Neuron (in vitro differentiated cells): ENCODE measurements around the gene ALK.

Experiments
- H2AFZ ChIP-seq: one replicate; pipeline ENCODE4 v1.6.1; 2013; ENCODE audit warnings: low read depth, mild to moderate bottlenecking, inconsistent platforms, low read length, moderate library complexity
- H3K27me3 ChIP-seq: one replicate; pipeline ENCODE4 v1.6.1; 2013; ENCODE audit warnings: low read length; ENCODE audit not compliant: insufficient read depth
- H3K36me3 ChIP-seq: one replicate; pipeline ENCODE4 v1.6.1; 2013; ENCODE audit warnings: low read length; ENCODE audit not compliant: insufficient read depth
- H3K4me1 ChIP-seq: one replicate; pipeline ENCODE4 v1.6.1; 2013; ENCODE audit warnings: low read length; ENCODE audit not compliant: insufficient read depth
- H3K4me3 ChIP-seq: 2 replicates; pipeline ENCODE4 v1.5.1; 2013; ENCODE audit warnings: mild to moderate bottlenecking, low read length, moderate library complexity
- H3K9me3 ChIP-seq: one replicate; pipeline ENCODE4 v1.6.1; 2013; ENCODE audit warnings: low read length

The ALK gene

DNA sequence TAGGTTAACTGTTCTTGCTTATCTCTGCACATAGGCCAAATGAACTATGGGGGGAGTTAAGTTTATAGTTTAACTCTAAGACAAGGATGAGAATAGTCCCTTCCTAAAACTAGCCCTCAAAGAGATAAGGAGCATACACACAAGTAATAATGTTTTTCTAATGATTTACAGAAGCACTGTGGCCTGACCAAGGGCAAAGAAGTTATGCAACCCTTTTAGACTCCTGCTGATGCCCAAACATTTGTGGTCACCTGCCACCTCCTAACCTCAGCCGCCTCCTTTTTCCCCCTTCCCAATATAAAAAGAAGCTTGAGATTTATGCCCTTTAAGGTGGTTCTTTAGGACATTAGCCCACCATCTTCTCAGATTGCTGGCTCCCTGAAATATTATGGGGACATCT lies 357.7 kb downstream of the ALK start:
- Histone ChIP-seq H2AFZ (no peak overlapping the region), H3K27me3 (no peaks in the 10 kb centered on the region), H3K4me1 (peaks cover 7% of the 10 kb centered on the region), H3K4me3 (no peak overlapping the region), H3K36me3 (no peaks in the 10 kb centered on the region), H3K9me3 (no peaks in the 10 kb centered on the region)

DNA sequence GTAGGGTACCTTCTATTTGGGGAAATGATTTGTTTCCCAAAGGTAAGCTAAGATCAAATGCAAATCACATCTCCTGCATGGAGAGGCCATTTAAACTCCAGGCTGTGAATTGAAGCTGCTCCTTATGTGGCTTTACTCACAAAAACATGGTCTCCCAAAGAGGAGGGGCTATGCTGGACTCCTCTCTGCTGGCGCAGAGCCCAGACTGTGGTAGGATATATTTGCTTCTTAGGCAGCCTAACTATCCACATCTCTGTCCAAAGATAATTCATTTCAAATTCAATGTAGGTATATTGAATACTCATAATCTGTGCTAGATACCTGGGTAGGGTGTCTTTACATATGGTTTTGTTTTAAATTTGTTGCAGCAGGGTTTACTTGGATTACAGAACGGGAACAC lies 358.5 kb downstream of the ALK start:
- no peaks in the 10 kb centered on the region for H3K36me3 ChIP-seq
- no peaks in the 10 kb centered on the region for H3K27me3 ChIP-seq
- no peaks in the 10 kb centered on the region for H3K9me3 ChIP-seq
- no peak overlapping the region for H2AFZ ChIP-seq
- no peak overlapping the region for H3K4me3 ChIP-seq
- peaks cover under 1% of the 10 kb centered on the region for H3K4me1 ChIP-seq

DNA sequence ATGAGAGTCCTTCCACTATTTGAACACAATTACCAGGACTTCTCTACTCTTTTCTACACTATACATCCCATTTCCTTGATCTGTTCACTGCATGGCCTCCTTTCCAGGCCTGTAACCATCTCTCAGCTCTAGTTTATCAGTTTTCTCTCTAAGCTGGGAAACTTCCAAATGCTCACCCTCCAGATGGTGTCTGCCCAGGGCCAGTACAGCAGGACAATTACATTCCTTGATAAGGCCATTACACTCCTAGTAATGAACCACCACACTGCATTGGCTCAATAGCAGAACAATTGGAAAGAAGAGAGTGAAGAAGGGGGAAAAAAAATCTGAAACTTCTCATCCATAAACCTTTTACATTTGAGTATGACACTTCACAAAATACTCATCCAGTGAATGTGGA lies 359.1 kb downstream of the ALK start:
- no peaks in the 10 kb centered on the region for H3K36me3 ChIP-seq
- no peaks in the 10 kb centered on the region for H3K27me3 ChIP-seq
- no peaks in the 10 kb centered on the region for H3K4me1 ChIP-seq
- H3K4me3 ChIP-seq, result no peak overlapping the region
- H2AFZ ChIP-seq, result no peak overlapping the region
- no peaks in the 10 kb centered on the region for H3K9me3 ChIP-seq

DNA sequence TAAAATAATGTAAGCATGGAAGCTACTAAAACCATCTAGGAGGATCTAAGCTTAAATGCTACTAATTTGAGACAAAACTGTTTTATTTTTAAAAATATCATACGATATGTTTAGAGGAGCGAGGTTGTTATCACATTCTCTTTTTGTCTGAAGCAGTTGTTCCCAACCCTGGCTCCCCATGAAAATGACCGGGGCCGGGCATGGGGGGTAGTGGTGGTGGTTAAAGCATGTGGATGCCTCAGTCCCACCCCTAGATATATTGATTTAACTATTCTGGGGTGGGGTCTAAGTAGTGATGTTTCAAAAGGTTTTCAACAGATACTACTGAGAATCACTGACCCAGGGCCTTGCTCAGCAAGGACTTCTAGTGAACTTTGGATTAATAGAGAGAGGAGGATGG lies 359.8 kb downstream of the ALK start:
- no peak overlapping the region for H2AFZ ChIP-seq
- no peaks in the 10 kb centered on the region for H3K36me3 ChIP-seq
- H3K9me3 ChIP-seq, result no peaks in the 10 kb centered on the region

DNA sequence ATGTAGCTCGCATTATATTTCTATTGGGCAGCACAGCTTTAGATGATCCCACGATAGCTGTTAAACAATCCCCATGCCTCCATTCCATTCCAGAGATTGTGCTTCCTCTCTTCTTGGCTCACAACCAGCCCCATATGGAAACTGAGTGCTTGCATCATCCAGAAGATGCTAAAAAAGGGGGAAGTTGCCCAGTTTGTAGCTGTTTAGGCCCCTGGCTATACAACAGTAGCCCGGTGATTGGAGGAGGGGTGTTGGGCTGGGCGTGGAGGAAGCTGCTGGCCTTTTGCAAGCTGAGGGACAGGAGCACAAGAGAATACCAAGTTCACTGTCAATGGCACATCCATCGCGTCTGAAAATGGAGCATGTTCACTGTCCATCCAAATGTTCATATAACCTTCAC lies 360.2 kb downstream of the ALK start:
- H3K9me3 ChIP-seq, result no peaks in the 10 kb centered on the region

More for the DNA sequence above, 359.8 kb downstream of the ALK start:
- Histone ChIP-seq H3K27me3 (no peaks in the 10 kb centered on the region), H3K4me1 (no peaks in the 10 kb centered on the region), H3K4me3 (no peak overlapping the region)

DNA sequence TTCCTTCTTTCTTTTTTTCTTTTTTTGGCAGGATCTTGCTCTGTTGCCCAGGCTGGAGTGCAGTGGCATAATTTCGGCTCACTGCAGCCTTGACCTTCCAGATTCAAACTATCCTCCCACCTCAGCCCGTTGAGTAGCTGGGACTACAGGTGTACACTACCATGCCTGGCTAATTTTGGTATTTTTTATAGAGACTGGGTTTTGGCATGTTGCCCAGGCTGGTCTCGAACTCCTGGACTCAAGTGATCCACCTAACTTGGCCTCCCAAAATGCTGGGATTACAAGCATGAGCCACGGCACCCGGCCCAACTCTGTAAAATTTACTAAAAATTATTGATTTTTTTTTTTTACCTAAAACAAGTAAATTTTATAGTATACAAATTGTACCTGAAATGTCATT lies 360.8 kb downstream of the ALK start:
- no peaks in the 10 kb centered on the region for H3K27me3 ChIP-seq
- H3K4me1 ChIP-seq, result no peaks in the 10 kb centered on the region
- no peak overlapping the region for H2AFZ ChIP-seq
- no peaks in the 10 kb centered on the region for H3K9me3 ChIP-seq
- no peaks in the 10 kb centered on the region for H3K36me3 ChIP-seq
- H3K4me3 ChIP-seq, result no peak overlapping the region

More for the DNA sequence above, 360.2 kb downstream of the ALK start:
- Histone ChIP-seq H3K4me1 (no peaks in the 10 kb centered on the region), H3K36me3 (no peaks in the 10 kb centered on the region), H3K27me3 (no peaks in the 10 kb centered on the region), H3K4me3 (no peak overlapping the region), H2AFZ (no peak overlapping the region)

DNA sequence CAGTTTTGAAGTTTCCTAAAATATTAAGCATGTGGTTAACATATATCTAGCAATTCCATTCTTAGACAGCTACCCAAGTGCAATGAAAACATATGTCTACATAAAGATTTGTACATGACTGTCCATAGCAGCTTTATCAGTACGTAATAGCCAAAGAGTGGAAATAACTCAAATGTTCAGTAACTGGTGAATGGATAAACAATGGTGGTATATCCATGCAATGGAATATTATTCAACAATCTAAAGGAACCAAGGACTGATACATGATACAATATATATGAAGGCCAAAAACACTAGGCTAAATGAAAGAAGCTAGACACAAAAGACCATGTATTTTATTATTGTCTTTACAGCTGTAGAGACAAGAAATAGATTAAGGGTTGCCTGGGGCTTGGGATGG lies 361.4 kb downstream of the ALK start:
- no peak overlapping the region for H2AFZ ChIP-seq
- no peaks in the 10 kb centered on the region for H3K36me3 ChIP-seq
- H3K4me1 ChIP-seq, result no peaks in the 10 kb centered on the region
- H3K27me3 ChIP-seq, result no peaks in the 10 kb centered on the region
- H3K9me3 ChIP-seq, result no peaks in the 10 kb centered on the region
- no peak overlapping the region for H3K4me3 ChIP-seq

DNA sequence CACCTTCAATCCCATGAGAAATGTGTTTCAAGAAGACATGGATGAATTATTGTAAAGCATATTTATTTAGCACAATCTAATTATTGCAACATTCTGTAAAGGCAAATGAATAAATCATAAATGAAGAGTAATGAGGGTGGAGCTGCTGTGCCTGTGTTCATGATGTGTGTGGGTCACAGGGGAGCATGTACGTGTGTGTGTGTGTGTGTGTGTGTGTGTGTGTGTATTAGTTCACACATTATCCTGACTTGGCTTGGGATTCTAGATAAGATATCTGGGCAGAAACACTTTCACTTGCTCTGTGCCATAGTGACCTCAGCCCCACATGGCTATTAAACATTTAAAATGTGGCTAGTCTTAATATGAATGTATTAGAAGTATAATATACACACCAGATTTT lies 361.8 kb downstream of the ALK start:
- Histone ChIP-seq H3K27me3 (no peaks in the 10 kb centered on the region), H3K4me3 (no peak overlapping the region)

DNA sequence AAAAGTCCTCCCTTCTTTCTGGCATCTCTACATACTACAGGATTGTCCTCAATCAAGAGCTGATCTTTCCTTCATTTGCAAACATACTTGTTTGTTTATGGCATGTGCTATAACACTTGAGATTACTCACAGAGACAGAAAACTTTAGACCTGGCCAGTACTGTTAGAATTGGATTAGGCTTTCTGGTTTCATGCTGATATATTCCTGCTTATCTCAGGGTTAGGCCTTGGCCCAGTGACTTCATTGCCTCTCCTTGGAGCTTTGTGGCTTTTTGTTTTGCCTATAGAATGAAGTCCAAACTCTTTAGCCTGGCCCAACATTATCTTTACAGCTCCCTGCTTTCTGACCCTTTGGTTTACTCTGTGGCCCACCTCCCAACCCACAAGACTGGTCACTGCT lies 363.3 kb downstream of the ALK start:
- no peaks in the 10 kb centered on the region for H3K36me3 ChIP-seq
- H3K27me3 ChIP-seq, result no peaks in the 10 kb centered on the region

More for the DNA sequence above, 361.8 kb downstream of the ALK start:
- Histone ChIP-seq H2AFZ (no peak overlapping the region), H3K36me3 (no peaks in the 10 kb centered on the region), H3K9me3 (no peaks in the 10 kb centered on the region), H3K4me1 (no peaks in the 10 kb centered on the region)

DNA sequence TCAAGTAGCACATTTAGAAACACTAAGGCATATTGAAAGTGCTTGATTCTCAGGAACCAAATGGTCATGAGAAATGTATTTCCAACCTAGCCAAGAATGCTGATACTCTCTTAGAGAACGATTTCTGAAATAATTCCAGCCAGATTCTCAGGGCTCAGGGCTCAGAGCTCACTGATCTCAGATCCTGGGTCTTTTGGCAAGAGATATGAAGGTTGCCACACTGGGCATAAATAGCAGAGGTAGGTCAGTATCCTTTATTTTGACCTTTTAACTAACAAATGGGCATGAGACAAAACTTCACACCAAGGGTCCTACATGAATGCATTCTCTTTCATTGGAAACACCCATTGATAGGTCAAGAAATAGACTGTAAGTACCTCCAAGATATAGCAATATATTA lies 364.1 kb downstream of the ALK start:
- H3K4me3 ChIP-seq, result no peak overlapping the region
- H3K9me3 ChIP-seq, result no peaks in the 10 kb centered on the region
- H2AFZ ChIP-seq, result no peak overlapping the region
- H3K4me1 ChIP-seq, result no peaks in the 10 kb centered on the region
- no peaks in the 10 kb centered on the region for H3K27me3 ChIP-seq
- no peaks in the 10 kb centered on the region for H3K36me3 ChIP-seq

More for the DNA sequence above, 363.3 kb downstream of the ALK start:
- H3K4me1 ChIP-seq, result no peaks in the 10 kb centered on the region
- no peak overlapping the region for H3K4me3 ChIP-seq
- no peak overlapping the region for H2AFZ ChIP-seq
- H3K9me3 ChIP-seq, result no peaks in the 10 kb centered on the region

DNA sequence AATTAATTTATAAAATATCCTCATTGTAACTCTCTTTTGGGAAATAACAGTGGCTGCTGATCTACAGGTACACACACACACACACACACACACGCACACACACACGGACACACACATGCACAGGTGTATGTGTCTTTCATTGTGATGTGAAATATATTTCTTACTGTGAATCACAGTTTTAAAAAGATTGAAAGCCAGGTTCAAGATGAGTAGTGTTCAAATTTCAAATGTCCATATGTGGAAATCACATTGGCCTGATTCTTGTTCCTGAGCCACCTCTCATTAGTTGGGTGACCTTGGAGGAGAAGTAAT lies 372.4 kb downstream of the ALK start:
- H2AFZ ChIP-seq, result no peak overlapping the region
- no peaks in the 10 kb centered on the region for H3K9me3 ChIP-seq
- H3K4me1 ChIP-seq, result no peaks in the 10 kb centered on the region
- H3K36me3 ChIP-seq, result no peaks in the 10 kb centered on the region
- H3K4me3 ChIP-seq, result no peak overlapping the region
- no peaks in the 10 kb centered on the region for H3K27me3 ChIP-seq

DNA sequence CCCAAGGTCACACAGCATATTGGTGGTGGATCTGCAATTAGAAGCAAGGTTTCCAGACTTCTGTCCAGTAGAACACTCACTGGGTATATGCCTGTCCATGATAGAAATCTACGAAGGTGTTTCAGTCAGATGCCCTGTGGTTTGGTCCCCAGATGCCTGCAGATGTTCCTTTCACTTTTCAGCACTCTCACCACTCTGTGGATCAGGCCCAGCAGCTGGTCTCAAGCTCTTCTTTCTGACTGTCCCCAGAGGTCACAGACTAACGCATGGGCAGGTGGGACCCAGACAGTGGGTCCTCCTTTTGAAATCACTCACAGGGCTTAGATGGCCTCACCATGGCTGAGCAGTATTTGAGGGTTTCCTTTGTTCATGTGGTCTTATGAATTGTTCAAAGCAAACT lies 376.5 kb downstream of the ALK start:
- no peaks in the 10 kb centered on the region for H3K4me1 ChIP-seq
- no peak overlapping the region for H2AFZ ChIP-seq
- H3K36me3 ChIP-seq, result no peaks in the 10 kb centered on the region
- no peaks in the 10 kb centered on the region for H3K9me3 ChIP-seq
- no peaks in the 10 kb centered on the region for H3K27me3 ChIP-seq
- no peak overlapping the region for H3K4me3 ChIP-seq

DNA sequence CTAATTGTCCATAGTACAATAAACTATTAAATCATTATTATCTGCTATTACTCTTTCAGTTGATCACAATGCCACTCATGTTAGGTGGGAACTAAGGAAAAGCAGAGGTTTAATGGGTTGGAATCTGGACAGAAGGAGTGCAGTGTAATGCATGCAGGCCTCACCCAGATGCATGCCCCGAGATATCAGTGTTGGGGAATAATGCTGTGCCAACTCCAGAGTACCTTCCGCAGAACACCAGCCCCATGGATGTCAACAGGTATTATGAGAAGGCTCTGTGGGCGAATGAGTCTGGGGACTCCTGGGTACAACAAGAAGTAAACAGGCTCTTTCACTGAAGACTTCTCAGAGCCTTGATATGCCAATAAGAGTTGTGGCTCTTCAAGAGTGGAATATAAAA lies 377.4 kb downstream of the ALK start:
- Histone ChIP-seq H3K4me3 (no peak overlapping the region), H2AFZ (no peak overlapping the region), H3K4me1 (no peaks in the 10 kb centered on the region), H3K27me3 (no peaks in the 10 kb centered on the region), H3K36me3 (no peaks in the 10 kb centered on the region), H3K9me3 (no peaks in the 10 kb centered on the region)

DNA sequence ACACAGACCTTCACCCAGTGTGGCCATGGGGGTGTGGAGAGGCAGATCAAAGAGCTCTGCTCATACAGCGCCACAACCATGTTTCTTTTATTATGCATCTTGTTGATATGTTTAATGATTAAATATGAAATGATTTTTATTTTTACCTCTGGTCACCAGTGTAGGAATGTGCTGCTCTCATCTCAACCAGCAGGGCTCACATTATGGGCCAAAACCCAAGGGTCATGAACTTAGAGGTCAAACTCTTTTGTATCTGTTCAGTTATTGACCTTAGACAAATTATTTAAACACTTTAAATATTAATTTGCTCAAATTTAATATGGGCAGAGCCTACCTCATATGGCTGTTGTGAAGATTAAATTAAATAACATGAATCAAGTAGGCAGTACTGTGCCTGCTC lies 386.2 kb downstream of the ALK start:
- Histone ChIP-seq H3K36me3 (no peaks in the 10 kb centered on the region), H2AFZ (no peak overlapping the region), H3K4me3 (no peak overlapping the region), H3K27me3 (no peaks in the 10 kb centered on the region), H3K4me1 (no peaks in the 10 kb centered on the region), H3K9me3 (no peaks in the 10 kb centered on the region)
